ENCODE data around the gene ANKEF1.
"Not testable (repeated sequence)": the region's sequence is repeated elsewhere in the genome, so short reads cannot be mapped to it uniquely, and the experiment has no call there.

- TF ChIP-seq CTCF (conservative IDR thresholded peaks at IDR 0.05; ENCODE audit: low read depth in 2 of 2); REST (IDR thresholded peaks at IDR 0.05; ENCODE audit: unreplicated experiment): not testable (repeated sequence)
Measured at GRCh38 chr20:10036321-10036720, 1.5 kb downstream of the ANKEF1 start.
